Endothelial cell (in vitro differentiated cells): ENCODE results near the gene GSG1L. TPM values are rescaled to one million over a fixed set of nuclear protein-coding genes. Genes with fewer than 3 reads are reported as not detected.
A peak's percentile ranks its signal among the peaks of the same experiment; 100 is the strongest.

ENCODE experiments used
- DNase-seq: peaks from one replicate; pipeline ENCODE4 v3.0.0; 2021; ENCODE audit warnings: low spot score
- H3K27ac Mint-ChIP-seq: one replicate; pipeline ENCODE4 v1.8.0; 2021; ENCODE audit warnings: mixed read lengths, inconsistent platforms; ENCODE audit not compliant: unreplicated experiment
- H3K27me3 Mint-ChIP-seq: one replicate; pipeline ENCODE4 v1.8.0; 2021; ENCODE audit warnings: mild to moderate bottlenecking, moderate library complexity, mixed read lengths, inconsistent platforms; ENCODE audit not compliant: unreplicated experiment
- H3K36me3 Mint-ChIP-seq: one replicate; pipeline ENCODE4 v1.8.0; 2021; ENCODE audit warnings: mild to moderate bottlenecking, low read depth, mixed read lengths, inconsistent platforms; ENCODE audit not compliant: unreplicated experiment
- H3K4me1 Mint-ChIP-seq: one replicate; pipeline ENCODE4 v1.8.0; 2021; ENCODE audit warnings: mild to moderate bottlenecking, mixed read lengths, inconsistent platforms; ENCODE audit not compliant: unreplicated experiment
- H3K4me3 Mint-ChIP-seq: one replicate; pipeline ENCODE4 v1.8.0; 2021; ENCODE audit warnings: mild to moderate bottlenecking, mixed read lengths, inconsistent platforms; ENCODE audit not compliant: unreplicated experiment
- H3K9me3 Mint-ChIP-seq: one replicate; pipeline ENCODE4 v1.8.0; 2021; ENCODE audit warnings: mixed read lengths, inconsistent platforms; ENCODE audit not compliant: unreplicated experiment
- CTCF ChIP-seq: fragments of 200-600 bp; sonication (generic); IDR thresholded peaks from one replicate; pipeline ENCODE4 v1.5.0; 2021; ENCODE audit warnings: antibody characterized with exemption; ENCODE audit not compliant: unreplicated experiment
- total RNA-seq: library from RNA; stranded (reverse); fragmentation: NEBNext Ultra II Directional; extraction: Animal tissue kit (Norgen Biotek cat#: 25700); gene quantifications from one replicate; pipeline ENCODE4 v1.2.1, GENCODE V29; 2021; ENCODE audit not compliant: unreplicated experiment

Gene GSG1L
- total RNA-seq, 1 donor from 2014 or later, result 0.38 TPM

GRCh38 chr16:27756206-27756970 lies 307.1 kb downstream of the GSG1L start:
- Mint-ChIP-seq H3K36me3 (peaks cover 35% of the 10 kb centered on the region), H3K4me3 (no peak overlapping the region), H3K27ac (no peak overlapping the region), H3K27me3 (peaks cover 6% of the 10 kb centered on the region), H3K4me1 (peaks cover 5% of the 10 kb centered on the region), H3K9me3 (no peaks in the 10 kb centered on the region)
- no peak for DNase-seq
- TF ChIP-seq CTCF, result no peak

- no peaks in the 10 kb centered on the region for H3K9me3 Mint-ChIP-seq
- H3K4me3 Mint-ChIP-seq, result peak overlapping the region; percentile 51
- H3K36me3 Mint-ChIP-seq, result peaks cover 33% of the 10 kb centered on the region
- TF ChIP-seq CTCF, result no peak
- DNase-seq, result no peak
- H3K27ac Mint-ChIP-seq, result no peak overlapping the region
- peaks cover 5% of the 10 kb centered on the region for H3K4me1 Mint-ChIP-seq
- peaks cover 6% of the 10 kb centered on the region for H3K27me3 Mint-ChIP-seq
These were observed 308.5 kb downstream of the GSG1L start for GRCh38 chr16:27754788-27755690.

GRCh38 chr16:27753563-27753962 lies 310.0 kb downstream of the GSG1L start:
- no peak for TF ChIP-seq CTCF
- Mint-ChIP-seq H3K27me3 (peaks cover 2% of the 10 kb centered on the region), H3K36me3 (peaks cover 36% of the 10 kb centered on the region), H3K9me3 (no peaks in the 10 kb centered on the region), H3K4me3 (no peak overlapping the region), H3K27ac (no peak overlapping the region), H3K4me1 (peaks cover 5% of the 10 kb centered on the region)
- no peak for DNase-seq

GRCh38 chr16:27752241-27752640 lies 311.3 kb downstream of the GSG1L start:
- no peak overlapping the region for H3K4me3 Mint-ChIP-seq
- TF ChIP-seq CTCF, result no peak
- no peaks in the 10 kb centered on the region for H3K9me3 Mint-ChIP-seq
- H3K27me3 Mint-ChIP-seq, result peaks cover 2% of the 10 kb centered on the region
- peaks cover 6% of the 10 kb centered on the region for H3K4me1 Mint-ChIP-seq
- H3K27ac Mint-ChIP-seq, result no peak overlapping the region
- peaks cover 32% of the 10 kb centered on the region for H3K36me3 Mint-ChIP-seq
- DNase-seq, result no peak
